ENCODE data around the gene DCPS.

DNA sequence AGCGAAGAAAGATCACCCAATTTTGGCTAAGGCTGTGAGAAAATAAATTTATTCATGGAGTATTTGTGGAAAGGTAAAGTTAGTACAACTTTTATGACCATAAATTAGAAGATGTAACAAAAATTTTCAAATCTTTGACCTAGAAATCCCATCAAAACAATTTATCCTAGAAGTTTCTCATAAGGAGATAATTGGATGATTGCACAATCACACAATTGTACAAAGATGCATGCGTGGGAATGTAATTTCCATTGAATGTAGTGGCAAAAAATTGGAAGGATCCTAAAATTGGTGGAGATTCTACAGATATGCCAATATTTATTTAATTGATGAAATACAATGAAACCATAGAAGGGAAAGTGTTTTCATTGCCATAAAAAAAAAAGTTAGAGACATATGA is 46.7 kb upstream of the DCPS start:
- no peak for TF ChIP-seq CREB1 (IDR thresholded peaks at IDR 0.05; ENCODE audit: low read depth)
- peak; percentile 55; the same call in 1 of the 2 replicates for TF ChIP-seq CEBPB (IDR thresholded peaks at IDR 0.05)
- no peak for TF ChIP-seq FOXM1 (IDR thresholded peaks at IDR 0.05; ENCODE audit: borderline replicate concordance, low read depth)
- TF ChIP-seq, protein P1, sequence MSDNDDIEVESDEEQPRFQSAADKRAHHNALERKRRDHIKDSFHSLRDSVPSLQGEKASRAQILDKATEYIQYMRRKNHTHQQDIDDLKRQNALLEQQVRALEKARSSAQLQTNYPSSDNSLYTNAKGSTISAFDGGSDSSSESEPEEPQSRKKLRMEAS (IDR thresholded peaks at IDR 0.05): no peak
- TF ChIP-seq REST (IDR thresholded peaks at IDR 0.05; ENCODE audit: low read depth): no peak
- no peak for TF ChIP-seq YY1 (IDR thresholded peaks at IDR 0.05; ENCODE audit: low read depth)

Data from Ishikawa (cell line).